ENCODE results near the gene USPL1.
A peak's percentile ranks its signal among the peaks of the same experiment; 100 is the strongest.
"Not testable (repeated sequence)": the region's sequence is repeated elsewhere in the genome, so short reads cannot be mapped to it uniquely, and the experiment has no call there.

Gene USPL1

DNA sequence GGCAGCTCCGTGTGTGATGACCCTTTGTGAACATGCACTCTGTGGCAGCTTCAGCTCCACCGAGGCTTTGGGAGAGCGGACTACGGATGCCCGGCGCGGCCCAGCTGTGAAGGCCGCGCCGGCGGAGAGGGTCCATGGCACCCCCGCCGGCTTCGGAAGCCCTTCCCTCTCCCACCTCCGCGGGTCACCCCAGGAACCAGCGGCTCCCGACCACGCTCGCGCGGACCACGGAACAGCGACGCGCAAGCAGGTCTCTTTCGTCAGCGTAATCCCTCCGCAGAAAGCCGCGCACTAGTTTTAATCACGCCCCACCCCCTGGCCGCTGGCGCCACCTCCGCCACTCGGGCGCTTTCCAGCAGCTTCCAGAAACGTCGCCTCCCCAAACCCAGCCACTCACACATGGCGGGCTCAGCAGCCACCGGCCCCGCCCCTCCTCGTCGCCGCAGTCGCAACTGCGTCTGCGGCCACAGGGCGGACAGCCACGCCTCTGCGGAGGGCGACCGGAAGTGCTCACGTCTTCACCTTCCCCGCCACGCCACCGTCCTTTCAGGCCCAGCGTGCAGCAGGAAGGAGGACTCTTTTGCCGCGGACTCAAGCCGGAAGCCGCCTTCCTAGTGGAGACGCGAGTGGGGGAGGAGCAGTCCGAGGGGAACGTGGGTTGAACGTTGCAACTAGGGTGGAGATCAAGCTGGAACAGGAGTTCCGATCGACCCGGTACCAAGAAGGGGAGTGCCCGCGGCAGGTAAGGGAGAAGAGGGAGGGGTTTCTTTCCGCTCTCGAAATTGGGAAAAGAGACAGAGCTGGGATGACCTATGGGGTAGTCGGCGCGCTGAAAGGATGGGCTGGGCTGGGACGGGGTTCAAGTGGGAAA lies at the start of gene USPL1:
USPL1 (plus strand) TSS at position 606 of the 871 bp plus-strand sequence. CDS start 3,221 bp downstream, outside the sequence.
- DNase-seq: peak; percentile 97 to 99

- DNase-seq: no peak
These were observed 47.7 kb upstream of the USPL1 start for GRCh38 chr13:30569901-30570576.

- no peak for DNase-seq
These were observed 47.0 kb upstream of the USPL1 start for GRCh38 chr13:30570691-30571090.

GRCh38 chr13:30572859-30573275 lies 44.9 kb upstream of the USPL1 start:
- DNase-seq: peak in 1 of 2 donors; percentile 62

DNA sequence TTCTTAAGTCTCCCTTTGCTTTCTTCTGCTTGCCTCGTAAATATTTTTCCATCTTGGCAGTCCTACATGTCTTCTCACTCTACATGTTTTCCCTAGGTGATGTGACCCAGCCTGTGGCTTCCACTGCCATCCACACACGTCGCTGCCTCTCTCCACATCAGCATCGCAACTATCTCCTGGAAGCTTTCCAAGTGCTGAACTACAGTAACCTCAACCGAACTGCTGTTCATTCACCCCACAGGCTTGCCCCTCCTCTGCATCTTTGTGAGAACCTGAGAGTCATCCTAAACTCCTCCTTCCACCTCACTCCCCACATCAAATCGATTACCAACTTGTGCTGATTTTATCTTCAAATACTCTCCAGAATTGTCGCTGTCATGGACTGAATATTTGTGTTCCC lies 41.2 kb upstream of the USPL1 start:
- DNase-seq: no peak

- peak in 1 of 2 donors; percentile 5 for DNase-seq
These were observed 40.3 kb upstream of the USPL1 start for GRCh38 chr13:30577401-30577852.

GRCh38 chr13:30580852-30581502 lies 36.7 kb upstream of the USPL1 start:
- DNase-seq: no peak

GRCh38 chr13:30581582-30581981 lies 36.1 kb upstream of the USPL1 start:
- DNase-seq: no peak

DNA sequence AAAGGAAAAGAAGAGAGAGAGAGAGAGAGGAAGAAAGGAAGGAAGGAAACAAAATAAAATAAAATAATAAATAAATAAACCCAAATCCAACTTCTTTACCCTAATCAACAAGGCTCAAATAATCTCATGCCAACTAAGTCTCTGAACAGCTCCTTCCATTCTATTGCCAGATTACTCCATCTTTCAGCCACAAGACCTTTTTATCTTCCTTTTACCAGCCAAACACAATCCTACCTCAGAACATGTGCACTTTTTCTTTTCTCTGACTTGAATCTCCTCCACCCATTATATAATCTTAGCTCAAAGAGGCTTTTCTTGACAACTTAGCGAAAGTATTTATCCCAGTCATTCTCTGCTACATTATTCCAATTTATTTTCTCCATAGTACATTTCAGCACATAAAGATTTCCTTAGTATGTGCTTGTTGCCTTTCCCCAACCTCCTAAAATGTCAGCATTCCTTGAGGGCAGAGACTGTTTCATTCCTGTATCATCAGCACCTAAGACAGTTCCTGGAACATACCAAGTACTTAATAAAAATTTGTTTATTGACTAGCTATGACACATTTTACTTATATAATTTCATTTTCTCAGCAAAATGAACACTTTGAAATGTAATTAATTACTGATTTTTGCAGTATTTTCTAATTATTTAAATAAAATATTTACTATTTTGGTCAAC lies 33.5 kb upstream of the USPL1 start:
- no peak for DNase-seq

DNA sequence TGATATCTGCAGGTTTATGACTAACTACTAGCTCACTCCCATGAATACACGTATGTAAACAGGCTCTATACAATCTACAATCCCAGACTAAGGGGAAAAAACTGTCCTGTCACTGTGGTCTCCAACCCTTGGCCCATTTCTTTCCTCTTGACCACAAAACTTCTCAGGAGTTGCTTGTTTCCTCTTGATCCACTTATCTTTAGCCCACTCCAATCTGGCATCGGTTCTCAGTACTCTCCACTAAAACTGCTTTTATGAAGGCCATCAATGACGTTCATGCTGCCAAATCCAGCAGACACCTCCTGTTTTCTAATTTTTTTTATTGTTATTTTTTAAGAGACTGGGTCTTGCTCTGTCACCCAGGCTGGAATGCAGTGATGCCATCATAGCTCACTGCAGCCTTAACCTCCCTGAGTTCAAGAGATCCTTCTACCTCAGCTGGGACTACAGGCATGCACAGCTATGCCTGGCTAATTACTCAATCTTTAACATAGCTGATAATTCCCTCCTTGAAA lies 31.9 kb upstream of the USPL1 start:
- peak in 1 of 2 donors; percentile 28 for DNase-seq

DNA sequence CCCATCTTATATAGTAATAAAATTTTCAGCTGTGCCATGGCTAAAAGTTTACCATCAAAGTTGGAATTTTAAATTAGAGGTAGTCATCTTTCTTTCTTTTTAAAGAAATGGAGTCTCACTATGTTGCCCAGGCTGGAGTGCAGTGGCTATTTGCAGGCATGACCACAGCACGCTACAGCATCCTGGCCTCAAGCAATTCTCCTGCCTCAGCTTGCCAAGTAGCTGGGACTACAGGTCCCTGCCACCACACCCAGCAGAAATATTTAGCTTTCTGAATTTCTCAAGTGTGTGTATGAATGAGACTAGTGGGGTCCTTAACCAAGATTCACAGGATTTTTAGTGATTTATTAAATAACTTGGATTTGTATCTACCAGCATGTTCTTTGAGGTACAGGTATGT lies 30.5 kb upstream of the USPL1 start:
- no peak for DNase-seq

- DNase-seq: no peak
These were observed 30.0 kb upstream of the USPL1 start for GRCh38 chr13:30587739-30588138.

GRCh38 chr13:30593001-30593400 lies 24.7 kb upstream of the USPL1 start:
- no peak for DNase-seq

GRCh38 chr13:30600496-30600895 lies 17.2 kb upstream of the USPL1 start:
- no peak for DNase-seq

DNA sequence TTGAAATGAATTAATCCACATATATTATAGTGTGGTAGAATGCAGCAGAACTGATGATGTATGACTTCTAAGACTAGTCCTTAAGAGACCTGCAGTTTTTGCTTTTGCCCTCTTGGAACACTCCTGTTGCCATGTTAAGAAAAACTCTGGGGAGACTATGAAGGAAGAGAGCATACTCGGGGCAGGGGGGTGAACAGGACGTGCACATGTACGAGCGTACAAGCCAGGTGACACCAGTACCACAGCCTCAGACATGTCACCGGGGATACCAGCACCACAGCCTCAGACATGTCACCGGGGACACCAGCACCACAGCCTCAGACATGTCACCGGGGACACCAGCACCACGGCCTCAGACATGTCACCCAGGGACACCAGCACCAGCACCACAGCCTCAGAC lies 15.9 kb upstream of the USPL1 start:
- DNase-seq: no peak

DNA sequence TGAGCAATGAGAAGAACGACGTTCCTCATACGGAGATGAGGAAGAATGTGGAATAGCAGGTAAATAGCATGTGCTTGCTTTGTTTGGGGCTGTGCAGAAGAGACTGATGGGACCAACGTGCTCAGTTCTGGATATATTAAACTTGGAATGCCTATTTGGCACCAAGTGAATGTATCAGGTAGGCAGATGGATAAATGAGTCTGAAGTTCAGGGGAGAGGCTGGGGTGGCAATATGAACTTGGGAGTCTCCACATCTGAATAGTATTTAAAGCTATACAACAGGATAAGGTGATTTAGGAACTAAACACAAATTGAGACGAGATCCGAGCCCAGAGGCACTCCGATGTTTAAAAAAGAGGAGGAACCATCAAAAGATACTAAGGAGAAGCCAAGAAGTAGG lies 12.7 kb upstream of the USPL1 start:
- DNase-seq: no peak

DNA sequence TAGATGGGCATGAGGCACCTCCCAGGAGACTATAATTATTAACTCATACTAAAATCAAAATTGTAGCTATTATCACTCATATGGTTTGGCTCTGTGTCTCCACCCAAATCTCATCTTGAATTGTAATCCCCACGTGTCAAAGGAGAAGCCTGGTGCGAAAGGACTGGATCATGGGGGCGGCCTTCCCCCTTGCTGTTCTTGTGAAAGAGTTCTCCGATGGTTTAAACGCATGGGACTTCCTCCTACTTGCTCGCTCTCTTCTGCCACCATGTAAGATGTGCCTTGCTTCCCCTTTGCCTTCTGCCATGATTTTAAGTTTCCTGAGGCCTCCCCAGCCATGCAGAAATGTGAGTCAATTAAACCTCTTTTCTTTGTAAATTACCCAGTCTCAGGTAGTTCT lies 10.5 kb upstream of the USPL1 start:
- DNase-seq: not testable (repeated sequence)

- no peak for DNase-seq
These were observed 9.8 kb upstream of the USPL1 start for GRCh38 chr13:30607908-30608307.

DNA sequence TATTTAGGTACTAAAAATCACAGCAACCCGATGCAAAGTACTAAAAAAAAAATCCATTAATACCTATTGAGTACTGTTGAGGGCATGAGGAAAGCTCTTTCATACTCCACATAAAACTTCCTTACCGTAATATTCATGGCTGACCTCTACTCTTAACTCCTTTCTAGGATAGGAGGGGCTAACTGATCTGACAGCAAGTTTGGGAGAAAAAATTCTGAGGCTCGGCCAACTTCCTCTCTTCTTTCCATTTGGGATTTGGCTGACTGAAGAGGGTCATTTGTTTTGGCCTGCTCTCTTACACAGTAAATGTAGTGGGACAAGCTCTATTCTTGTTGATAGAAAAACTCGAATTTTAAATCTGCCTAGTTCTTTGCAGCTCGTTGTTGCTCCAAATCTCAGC lies 9.4 kb upstream of the USPL1 start:
- no peak for DNase-seq

GRCh38 chr13:30610311-30610710 lies 7.4 kb upstream of the USPL1 start:
- DNase-seq: no peak

DNA sequence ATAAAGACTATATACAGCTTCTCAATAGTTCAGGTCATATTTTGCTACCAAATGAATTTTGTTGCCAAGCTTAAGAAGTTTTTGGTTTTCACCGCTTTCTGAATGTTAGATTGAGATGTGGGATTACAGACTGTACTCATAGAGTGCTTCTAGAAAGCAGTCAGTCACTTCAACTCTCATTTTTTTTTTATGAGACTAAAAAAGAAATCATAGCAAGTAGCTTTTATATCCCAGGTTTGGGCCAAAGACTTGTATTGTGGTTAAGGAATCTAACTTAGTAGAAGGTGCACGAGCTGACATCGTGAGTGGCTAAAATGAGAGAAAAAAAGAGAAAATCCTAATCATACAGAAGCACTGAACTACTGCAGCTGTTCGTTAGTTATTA lies 2.2 kb upstream of the USPL1 start:
- DNase-seq: no peak

- peak in 1 of 2 donors; percentile 56 for DNase-seq
These were observed 1.7 kb upstream of the USPL1 start for GRCh38 chr13:30615866-30616541.

All from bone marrow (tissue), 2 donors.